H9 (cell line): ENCODE results near the gene CRACDL. TPM values are rescaled to one million over a fixed set of nuclear protein-coding genes. Genes with fewer than 3 reads are reported as not detected.

Experiments used
- DNase-seq: peaks from one replicate; pipeline ENCODE4 v3.0.0-alpha.2; 2017
- H2AFZ ChIP-seq: one replicate; pipeline ENCODE4 v1.6.1; 2013; ENCODE audit warnings: mild to moderate bottlenecking, low read length, control low read depth, moderate library complexity
- H2AK5ac ChIP-seq: 2 replicates; pipeline ENCODE4 v1.6.1; 2013; ENCODE audit warnings: low read length, control low read depth, mixed read lengths; ENCODE audit not compliant: insufficient read length
- H2BK120ac ChIP-seq: one replicate; pipeline ENCODE4 v1.6.1; 2013; ENCODE audit warnings: low read depth, mild to moderate bottlenecking, low read length, control low read depth, inconsistent platforms; ENCODE audit not compliant: poor library complexity, severe bottlenecking
- H2BK12ac ChIP-seq: 2 replicates; pipeline ENCODE4 v1.6.1; 2013; ENCODE audit warnings: low read length, control low read depth, mixed read lengths, low read depth; ENCODE audit not compliant: insufficient read length
- H2BK15ac ChIP-seq: 2 replicates; pipeline ENCODE4 v1.6.1; 2013; ENCODE audit warnings: low read depth, low read length, control low read depth
- H2BK20ac ChIP-seq: one replicate; pipeline ENCODE4 v1.6.1; 2013; ENCODE audit warnings: low read depth, mild to moderate bottlenecking, low read length, control low read depth, inconsistent platforms; ENCODE audit not compliant: poor library complexity, severe bottlenecking
- H2BK5ac ChIP-seq: 2 replicates; pipeline ENCODE4 v1.6.1; 2013; ENCODE audit warnings: low read length, control low read depth, mixed read lengths; ENCODE audit not compliant: insufficient read length
- H3K14ac ChIP-seq: 2 replicates; pipeline ENCODE4 v1.6.1; 2013; ENCODE audit warnings: low read length, control low read depth; ENCODE audit not compliant: insufficient read depth
- H3K18ac ChIP-seq: 2 replicates; pipeline ENCODE4 v1.6.1; 2013; ENCODE audit warnings: low read depth, mild to moderate bottlenecking, mixed read lengths, low read length, control low read depth; ENCODE audit not compliant: insufficient read length
- H3K23ac ChIP-seq: 2 replicates; pipeline ENCODE4 v1.6.1; 2013; ENCODE audit warnings: low read length, control low read depth, mixed read lengths, low read depth; ENCODE audit not compliant: insufficient read length
- H3K23me2 ChIP-seq: 2 replicates; pipeline ENCODE4 v1.6.1; 2013; ENCODE audit warnings: low read depth, mild to moderate bottlenecking, mixed read lengths, low read length, control low read depth; ENCODE audit not compliant: insufficient read length, poor library complexity, severe bottlenecking
- H3K27ac ChIP-seq: 2 replicates; pipeline ENCODE4 v1.5.1; 2013; ENCODE audit warnings: low read length, control low read depth, mixed read lengths, low read depth; ENCODE audit not compliant: insufficient read length
- H3K27me3 ChIP-seq: 2 replicates; pipeline ENCODE4 v1.6.1; 2013; ENCODE audit warnings: low read length, control low read depth, inconsistent platforms; ENCODE audit not compliant: insufficient read depth
- H3K4ac ChIP-seq: 2 replicates; pipeline ENCODE4 v1.6.1; 2013; ENCODE audit warnings: low read depth, mild to moderate bottlenecking, control low read depth, inconsistent platforms, low read length, moderate library complexity
- H3K4me1 ChIP-seq: 2 replicates; pipeline ENCODE4 v1.6.1; 2013; ENCODE audit warnings: low read length, control low read depth, inconsistent platforms; ENCODE audit not compliant: insufficient read depth
- H3K4me2 ChIP-seq: 2 replicates; pipeline ENCODE4 v1.6.1; 2013; ENCODE audit warnings: low read length, control low read depth, mixed read lengths; ENCODE audit not compliant: insufficient read length, insufficient read depth
- H3K56ac ChIP-seq: 2 replicates; pipeline ENCODE4 v1.6.1; 2013; ENCODE audit warnings: low read depth, mild to moderate bottlenecking, mixed read lengths, low read length, control low read depth; ENCODE audit not compliant: insufficient read length
- H3K79me1 ChIP-seq: 2 replicates; pipeline ENCODE4 v1.6.1; 2013; ENCODE audit warnings: low read depth, mild to moderate bottlenecking, moderate library complexity, low read length, control low read depth, inconsistent platforms; ENCODE audit not compliant: insufficient read depth, poor library complexity, severe bottlenecking
- H3K79me2 ChIP-seq: 2 replicates; pipeline ENCODE4 v1.6.1; 2013; ENCODE audit warnings: low read length, control low read depth, inconsistent platforms; ENCODE audit not compliant: insufficient read depth
- H3K9ac ChIP-seq: 2 replicates; pipeline ENCODE4 v1.6.1; 2013; ENCODE audit warnings: low read length, control low read depth, mixed read lengths; ENCODE audit not compliant: insufficient read length; ENCODE audit errors: extremely low read depth
- H3K9me3 ChIP-seq: one replicate; pipeline ENCODE4 v1.6.1; 2013; ENCODE audit warnings: low read depth, low read length, inconsistent platforms; ENCODE audit not compliant: control insufficient read depth
- H3T11ph ChIP-seq: one replicate; pipeline ENCODE4 v1.6.1; 2013; ENCODE audit warnings: mild to moderate bottlenecking, low read length, control low read depth, inconsistent platforms
- H4K20me1 ChIP-seq: one replicate; pipeline ENCODE4 v1.6.1; 2013; ENCODE audit not compliant: control insufficient read depth, insufficient read length, insufficient read depth
- H4K5ac ChIP-seq: 2 replicates; pipeline ENCODE4 v1.6.1; 2013; ENCODE audit warnings: low read depth, mild to moderate bottlenecking, mixed read lengths, low read length, control low read depth; ENCODE audit not compliant: insufficient read length
- H4K8ac ChIP-seq: replicated peaks from 2 replicates; pipeline ENCODE4 v1.6.1; 2013; ENCODE audit warnings: low read length, control low read depth, mixed read lengths, low read depth; ENCODE audit not compliant: insufficient read length
- H4K91ac ChIP-seq: 2 replicates; pipeline ENCODE4 v1.6.1; 2013; ENCODE audit warnings: low read depth, mild to moderate bottlenecking, moderate library complexity, mixed read lengths, low read length, control low read depth; ENCODE audit not compliant: insufficient read length
- H3K27ac Mint-ChIP-seq, 3 experiments: 2 replicates in 2 of 3; 3 replicates in 1 of 3; pipeline ENCODE4 v1.8.0; 2020 to 2021; ENCODE audit warnings: mixed read lengths in 3 of 3, mild to moderate bottlenecking in 1 of 3, moderate library complexity in 1 of 3
- H3K27me3 Mint-ChIP-seq: 2 replicates; pipeline ENCODE4 v1.8.0; 2021; ENCODE audit warnings: low read depth, mild to moderate bottlenecking, moderate library complexity, mixed read lengths
- H3K36me3 Mint-ChIP-seq, 3 experiments: 2 replicates in 2 of 3; 3 replicates in 1 of 3; pipeline ENCODE4 v1.8.0; 2020 to 2021; ENCODE audit warnings: low read depth in 3 of 3, mixed read lengths in 3 of 3; ENCODE audit not compliant: insufficient read depth in 1 of 3
- H3K4me1 Mint-ChIP-seq, 2 experiments: 2 replicates each; pipeline ENCODE4 v1.8.0; 2020; ENCODE audit warnings: mixed read lengths in 2 of 2
- H3K4me3 Mint-ChIP-seq, 2 experiments: 2 replicates in 1 of 2; 3 replicates in 1 of 2; pipeline ENCODE4 v1.8.0; 2020 to 2021; ENCODE audit warnings: mild to moderate bottlenecking in 2 of 2, mixed read lengths in 2 of 2, moderate library complexity in 1 of 2
- H3K9me3 Mint-ChIP-seq, 2 experiments: 2 replicates in 1 of 2; 3 replicates in 1 of 2; pipeline ENCODE4 v1.8.0; 2020; ENCODE audit warnings: mild to moderate bottlenecking in 2 of 2, mixed read lengths in 2 of 2, moderate library complexity in 1 of 2
- WGBS: extraction: QIAGEN DNeasy Blood & Tissue Kit; methylation state at CpG from one replicate; pipeline ENCODE4 v1.1.7; 2013; ENCODE audit warnings: missing lambda C conversion rate, low lambda C conversion rate, mixed read lengths; ENCODE audit not compliant: insufficient read length; ENCODE audit errors: extremely low coverage; 5-methylcytosine and 5-hydroxymethylcytosine counted together
- total RNA-seq: library from RNA; stranded (reverse); gene quantifications from 2 replicates; pipeline ENCODE4 v1.2.1, GENCODE V29; 2021
- TF ChIP-seq, protein P1 (sequence below): fragments of 200-600 bp; sonication (generic); conservative IDR thresholded peaks from 3 replicates; pipeline ENCODE4 v1.8.0; 2021; ENCODE audit warnings: antibody characterized with exemption, mild to moderate bottlenecking

CRACDL gene
- total RNA-seq, 1 experiment from 2014 or later: 0.48 TPM

DNA sequence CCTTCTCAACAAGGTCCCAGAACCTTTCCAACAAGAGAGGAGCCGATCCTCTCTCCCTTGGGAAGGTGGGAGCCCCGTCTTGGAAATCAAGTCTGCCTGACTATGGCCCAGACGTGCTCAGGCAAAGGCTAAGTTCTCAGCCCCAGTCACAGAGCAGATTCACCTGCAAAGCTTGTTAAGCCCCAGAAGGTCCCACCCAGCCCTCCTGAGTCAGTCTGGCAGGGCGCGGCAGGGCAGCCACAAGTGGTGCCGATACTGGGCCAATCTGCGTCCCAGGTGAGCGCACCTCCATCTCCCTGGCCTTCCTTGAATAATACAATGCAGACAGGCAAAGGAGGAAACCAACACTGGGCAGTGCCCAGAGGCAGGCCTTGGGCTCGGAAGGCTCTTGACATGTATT lies 15.0 kb downstream of the CRACDL start:
- no peak overlapping the region for H2BK15ac ChIP-seq
- no peak overlapping the region for H2AK5ac ChIP-seq
- Mint-ChIP-seq H3K36me3 (no peaks in the 10 kb centered on the region), H3K27me3 (no peaks in the 10 kb centered on the region), H3K27ac (no peak overlapping the region), H3K4me3 (no peak overlapping the region), H3K9me3 (peaks cover 2 to 4% of the 10 kb centered on the region in 2 experiments; a peak in 2 of 5 replicates), H3K4me1 (no peaks in the 10 kb centered on the region)
- no peak overlapping the region for H2AFZ ChIP-seq
- H3K79me1 ChIP-seq: no peaks in the 10 kb centered on the region
- no peak overlapping the region for H2BK12ac ChIP-seq
- no peak overlapping the region for H3K27ac ChIP-seq
- no peaks in the 10 kb centered on the region for H3K4me1 ChIP-seq
- H2BK20ac ChIP-seq: no peak overlapping the region
- no peak overlapping the region for H3K4ac ChIP-seq
- H3K56ac ChIP-seq: no peak overlapping the region
- no peak overlapping the region for H3T11ph ChIP-seq
- no CpG with 5 or more reads among the region's 9 CpGs for WGBS
- no peak for DNase-seq
- no peak overlapping the region for H2BK120ac ChIP-seq
- no peaks in the 10 kb centered on the region for H4K20me1 ChIP-seq
- no peak overlapping the region for H3K23ac ChIP-seq
- H3K27me3 ChIP-seq: no peaks in the 10 kb centered on the region
- H4K8ac ChIP-seq: no peak overlapping the region
- H4K91ac ChIP-seq: no peak overlapping the region
- no peak overlapping the region for H3K18ac ChIP-seq
- H3K14ac ChIP-seq: no peak overlapping the region
- H4K5ac ChIP-seq: no peak overlapping the region
- H3K79me2 ChIP-seq: no peaks in the 10 kb centered on the region
- TF ChIP-seq, protein P1, sequence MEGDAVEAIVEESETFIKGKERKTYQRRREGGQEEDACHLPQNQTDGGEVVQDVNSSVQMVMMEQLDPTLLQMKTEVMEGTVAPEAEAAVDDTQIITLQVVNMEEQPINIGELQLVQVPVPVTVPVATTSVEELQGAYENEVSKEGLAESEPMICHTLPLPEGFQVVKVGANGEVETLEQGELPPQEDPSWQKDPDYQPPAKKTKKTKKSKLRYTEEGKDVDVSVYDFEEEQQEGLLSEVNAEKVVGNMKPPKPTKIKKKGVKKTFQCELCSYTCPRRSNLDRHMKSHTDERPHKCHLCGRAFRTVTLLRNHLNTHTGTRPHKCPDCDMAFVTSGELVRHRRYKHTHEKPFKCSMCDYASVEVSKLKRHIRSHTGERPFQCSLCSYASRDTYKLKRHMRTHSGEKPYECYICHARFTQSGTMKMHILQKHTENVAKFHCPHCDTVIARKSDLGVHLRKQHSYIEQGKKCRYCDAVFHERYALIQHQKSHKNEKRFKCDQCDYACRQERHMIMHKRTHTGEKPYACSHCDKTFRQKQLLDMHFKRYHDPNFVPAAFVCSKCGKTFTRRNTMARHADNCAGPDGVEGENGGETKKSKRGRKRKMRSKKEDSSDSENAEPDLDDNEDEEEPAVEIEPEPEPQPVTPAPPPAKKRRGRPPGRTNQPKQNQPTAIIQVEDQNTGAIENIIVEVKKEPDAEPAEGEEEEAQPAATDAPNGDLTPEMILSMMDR: no peak
- H3K4me2 ChIP-seq: no peak overlapping the region
- no peaks in the 10 kb centered on the region for H3K9me3 ChIP-seq
- H3K9ac ChIP-seq: no peak overlapping the region
- H2BK5ac ChIP-seq: no peak overlapping the region
- peaks cover 2% of the 10 kb centered on the region for H3K23me2 ChIP-seq
